NCI-H2227 (cell line): ENCODE measurements around the gene ANKH.

Experiments used
- DNase-seq: peaks from one replicate; lab custom pipeline; 2025; ENCODE audit not compliant: unreplicated experiment; lab: John Stamatoyannopoulos, UW

Gene ANKH

DNA sequence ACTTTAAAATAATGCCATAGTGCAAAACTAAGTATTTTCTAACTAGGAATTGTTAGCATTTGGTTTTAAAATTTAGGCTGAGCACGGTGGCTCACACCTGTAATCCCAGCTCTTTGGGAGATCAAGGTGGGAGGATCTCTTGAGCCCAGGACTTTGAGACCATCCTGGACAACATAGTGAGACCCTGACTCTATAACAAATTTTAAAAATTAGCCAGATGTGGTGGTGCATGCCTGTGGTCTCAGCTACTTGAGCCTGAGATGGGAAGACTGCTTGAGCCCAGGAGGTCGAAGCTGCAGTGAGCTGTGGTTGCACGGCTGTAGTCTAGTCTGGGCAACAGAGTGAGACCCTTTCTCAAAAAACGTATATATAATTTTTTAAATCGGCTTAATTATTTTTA, 202.2 kb downstream of the ANKH start:
- no peak for DNase-seq

DNA sequence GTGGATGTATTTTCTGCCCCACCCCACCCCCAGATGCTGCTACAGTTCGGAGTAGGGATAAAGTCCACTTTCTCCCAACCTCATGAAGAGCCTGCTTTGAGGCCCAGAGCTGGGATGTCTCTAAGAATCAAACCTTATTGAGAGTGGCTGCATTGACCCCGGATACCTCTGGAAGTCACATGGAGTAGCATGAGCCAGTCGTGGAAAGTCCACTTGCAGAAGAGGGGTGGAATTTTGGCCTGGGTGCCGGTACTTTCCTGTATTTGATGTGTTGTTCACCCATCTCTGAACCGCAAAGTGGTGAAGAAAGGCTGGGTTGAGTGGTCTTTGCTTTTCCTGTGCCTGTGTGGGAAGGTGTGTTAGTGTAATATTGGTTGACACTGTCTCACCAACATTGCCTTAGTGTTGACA, 203.4 kb downstream of the ANKH start:
- no peak for DNase-seq

DNA sequence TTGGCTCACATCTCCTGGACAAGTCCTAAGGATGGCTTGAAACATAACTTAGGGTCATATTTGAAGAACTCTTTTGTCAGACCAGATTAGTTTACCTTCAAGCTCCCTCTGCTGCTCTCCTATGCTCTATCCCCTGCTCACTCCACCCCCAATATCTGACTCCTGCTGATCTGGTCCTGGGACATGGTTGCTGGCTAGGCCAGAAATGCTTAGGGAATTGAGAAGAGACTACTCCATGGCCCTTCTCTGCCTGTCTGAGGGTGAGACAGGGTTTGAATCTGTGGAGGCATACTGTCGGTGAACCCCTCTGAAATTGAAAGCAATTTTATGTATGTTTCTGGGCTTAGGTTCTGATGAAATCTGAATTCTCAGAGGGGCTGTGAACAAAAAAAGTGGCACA, 203.8 kb downstream of the ANKH start:
- DNase-seq = no peak

DNA sequence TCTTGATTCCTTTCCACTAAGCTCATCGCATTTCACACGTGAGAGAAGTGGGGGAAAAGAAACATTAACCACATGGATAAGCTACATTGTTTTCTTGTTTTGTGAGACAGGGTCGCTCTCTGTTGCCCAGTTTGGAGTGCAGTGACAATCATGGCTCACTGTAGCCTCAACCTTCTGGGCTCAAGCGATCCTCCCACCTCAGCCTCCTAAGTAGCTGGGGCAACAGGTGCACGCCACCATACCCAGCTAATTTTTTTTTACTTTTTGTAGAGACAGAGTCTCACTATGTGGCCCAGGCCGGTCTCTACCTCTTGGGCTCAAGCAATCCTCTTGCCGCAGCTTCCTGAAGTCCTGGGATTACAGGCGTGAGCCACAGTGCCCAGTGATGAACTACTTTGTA, 204.3 kb downstream of the ANKH start:
- no peak for DNase-seq

DNA sequence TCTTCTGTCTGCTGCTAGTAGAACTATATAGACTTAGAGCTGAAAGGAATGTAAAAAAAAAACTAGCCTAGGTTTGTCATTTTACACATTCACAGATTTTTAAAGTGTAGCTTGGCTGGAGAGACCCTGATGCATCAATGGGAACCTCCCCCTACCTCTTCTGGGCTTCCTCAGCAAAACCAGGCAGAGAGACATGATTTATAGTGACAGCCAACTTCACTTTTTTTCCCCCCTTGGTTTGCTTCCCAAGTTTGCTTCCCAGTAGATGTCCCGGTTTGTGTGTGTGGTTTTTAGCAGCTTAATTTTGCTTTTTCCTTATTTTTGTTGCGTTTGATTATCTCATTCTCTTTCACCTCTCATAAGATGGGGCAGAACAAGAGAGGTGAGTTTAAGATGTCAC, 205.2 kb downstream of the ANKH start:
- no peak for DNase-seq

DNA sequence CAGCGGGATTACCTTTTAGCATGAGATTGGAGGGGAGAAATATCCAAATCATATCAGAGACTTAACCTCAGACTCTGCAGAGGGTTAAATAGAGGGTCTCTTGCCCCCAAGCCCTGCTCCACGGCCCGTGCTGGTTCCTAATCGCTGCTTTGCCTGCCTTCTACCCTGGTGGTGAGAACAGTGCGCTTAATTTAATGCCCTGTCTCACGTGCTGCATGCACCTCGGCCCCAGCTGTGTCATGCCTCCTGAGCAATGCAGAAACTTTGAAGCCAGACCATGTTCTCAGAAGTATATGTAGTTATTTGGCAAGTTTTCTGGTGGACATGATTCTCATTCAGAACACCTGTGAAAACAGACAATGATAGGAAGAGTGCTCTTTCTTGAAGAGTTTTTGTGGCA, 205.6 kb downstream of the ANKH start:
- DNase-seq = peak; percentile 7

DNA sequence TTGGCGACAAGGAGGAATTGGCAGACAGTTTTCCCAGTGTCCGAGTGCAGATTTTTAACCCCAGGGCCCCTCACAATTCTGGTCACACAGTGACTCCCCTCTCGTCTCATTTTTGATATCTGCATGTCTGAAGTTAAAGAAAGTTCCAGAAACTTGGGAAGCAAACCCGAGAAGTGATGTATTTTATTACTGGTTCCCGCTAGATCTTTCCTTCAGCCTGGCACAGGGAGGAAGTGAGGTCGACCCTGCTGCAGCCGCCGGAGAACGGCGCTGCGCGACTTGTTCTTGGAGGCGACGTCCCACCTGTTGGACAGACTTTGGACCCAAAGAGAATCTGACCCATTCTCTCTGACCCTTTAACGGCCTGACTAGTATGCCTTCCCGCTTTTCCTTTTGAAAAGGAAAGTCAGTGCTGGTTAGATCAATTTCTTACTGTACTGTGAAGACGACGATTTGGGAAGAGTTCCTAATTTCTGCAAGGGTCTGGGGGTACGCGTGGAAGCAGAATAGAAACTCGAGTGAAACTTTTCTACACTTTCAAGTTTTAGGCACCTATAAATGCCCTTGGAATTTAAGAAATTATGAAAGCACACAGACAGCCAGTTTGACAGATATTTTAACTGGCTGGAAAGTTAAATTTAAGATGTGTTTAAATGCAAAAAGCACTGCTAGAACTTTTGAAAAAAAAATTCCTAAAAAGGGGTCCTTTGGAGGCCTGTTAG, 206.3 kb downstream of the ANKH start:
- DNase-seq = peak; percentile 44

DNA sequence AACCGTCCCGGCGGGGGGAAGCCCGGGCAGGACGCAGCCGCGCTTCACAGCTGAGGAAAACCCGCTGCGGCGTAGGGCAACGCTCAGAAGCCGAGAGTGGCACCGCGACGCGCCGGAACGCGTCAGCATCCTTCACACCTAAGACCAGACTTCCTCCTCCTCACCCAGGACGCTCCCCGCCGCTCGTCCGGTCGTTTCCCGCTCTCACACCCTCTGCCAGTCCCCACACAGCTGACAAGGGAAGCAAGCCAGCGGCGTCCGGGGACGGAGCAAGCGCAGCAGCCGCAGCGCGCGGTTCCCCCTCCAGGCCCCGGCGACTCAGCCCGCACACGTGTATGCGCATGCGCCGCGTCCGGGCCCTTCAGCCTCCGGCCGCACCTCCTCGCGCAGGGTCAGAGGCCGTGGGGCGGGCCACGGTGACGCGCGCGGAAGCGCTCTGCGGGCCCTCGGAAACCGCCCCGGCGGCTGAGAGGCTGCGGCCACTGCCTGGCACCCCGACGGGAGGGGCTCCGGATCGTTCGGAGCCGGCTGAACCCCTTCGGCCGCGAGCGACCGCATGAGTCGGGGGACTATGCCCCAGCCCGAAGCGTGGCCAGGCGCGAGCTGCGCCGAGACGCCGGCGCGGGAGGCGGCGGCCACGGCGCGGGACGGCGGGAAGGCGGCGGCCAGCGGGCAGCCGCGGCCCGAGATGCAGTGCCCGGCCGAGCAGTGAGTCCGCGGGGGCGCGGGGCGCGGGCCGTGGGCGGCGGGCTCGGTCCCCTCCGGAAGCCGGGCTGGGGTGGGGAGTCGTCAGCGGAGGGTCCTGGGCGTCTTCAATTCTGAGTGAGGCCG, 207.1 kb downstream of the ANKH start, which contains the start of gene OTULIN:
TSS of gene OTULIN (plus strand) at position 449 of the 831 bp plus-strand sequence. CDS start at position 557, 108 bp downstream.
- peak; percentile 94 for DNase-seq

DNA sequence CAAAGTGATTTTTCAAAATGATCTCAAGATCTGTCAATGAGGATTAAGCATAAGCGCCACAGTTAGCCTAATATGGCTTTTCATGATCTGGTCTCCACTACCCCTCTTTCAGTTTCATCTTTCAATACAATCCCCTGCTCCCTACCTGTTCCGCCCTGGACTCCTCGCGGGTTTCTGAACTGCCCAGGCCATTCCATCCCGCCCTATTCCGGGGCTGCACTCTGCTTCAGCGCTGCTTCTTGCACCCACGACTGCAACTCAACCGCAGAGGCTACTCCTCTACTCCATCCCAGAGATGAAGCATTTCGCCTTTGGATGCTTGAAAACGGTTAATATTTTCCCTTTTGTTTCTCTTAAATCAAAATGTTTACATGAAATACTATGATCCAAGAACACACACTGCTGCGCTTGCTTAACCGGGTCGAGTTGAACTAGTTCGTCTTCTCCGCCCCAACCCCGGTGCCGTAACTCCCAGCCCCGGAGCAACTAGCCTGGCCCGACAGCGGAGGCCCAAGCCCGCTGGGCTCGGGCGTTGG, 207.8 kb downstream of the ANKH start:
- DNase-seq = peak; percentile 49

DNA sequence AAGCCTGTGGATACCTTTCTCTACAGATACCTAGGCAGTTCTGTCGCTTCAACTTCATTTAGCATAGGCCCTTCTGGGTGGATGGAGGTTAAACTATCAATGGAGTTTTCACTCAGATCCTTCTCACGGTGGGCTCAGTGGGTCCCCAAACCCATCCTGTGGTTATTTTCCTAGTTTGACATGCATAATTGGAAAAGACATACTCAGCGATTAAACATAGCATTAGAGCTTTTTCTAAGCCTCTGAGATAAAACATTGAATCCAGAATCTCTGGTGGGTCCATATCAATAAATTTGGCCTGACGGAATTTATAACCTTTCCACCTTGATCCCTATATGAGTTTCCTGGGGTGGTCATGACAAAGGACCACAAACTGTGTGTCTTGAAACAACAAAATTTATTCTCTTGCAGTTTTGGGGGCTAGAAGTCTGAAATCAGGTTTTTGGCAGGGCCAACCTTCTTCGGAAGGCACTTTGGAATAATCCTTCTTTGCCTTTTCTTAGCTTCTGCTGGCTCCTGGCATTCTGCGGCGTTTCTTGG, 208.8 kb downstream of the ANKH start:
- DNase-seq = no peak

DNA sequence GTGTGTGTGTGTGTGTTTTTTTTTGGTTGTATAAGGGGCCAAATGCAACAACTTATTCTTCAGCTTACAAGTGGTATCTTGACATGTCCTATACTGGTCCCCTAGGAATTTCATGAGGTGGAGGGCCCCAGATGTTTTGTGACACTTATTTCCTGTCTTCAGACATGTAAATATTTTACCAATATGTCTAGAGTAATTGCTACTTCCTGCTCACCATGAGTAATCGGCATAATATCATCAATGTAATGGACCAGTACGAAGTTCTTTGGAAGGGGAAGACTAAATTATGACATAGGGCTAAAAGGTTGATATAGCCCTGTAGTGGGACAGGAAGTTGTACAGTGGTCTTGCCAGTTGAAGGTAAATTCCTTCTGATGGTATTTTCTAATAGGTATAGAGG, 210.7 kb downstream of the ANKH start:
- no peak for DNase-seq

DNA sequence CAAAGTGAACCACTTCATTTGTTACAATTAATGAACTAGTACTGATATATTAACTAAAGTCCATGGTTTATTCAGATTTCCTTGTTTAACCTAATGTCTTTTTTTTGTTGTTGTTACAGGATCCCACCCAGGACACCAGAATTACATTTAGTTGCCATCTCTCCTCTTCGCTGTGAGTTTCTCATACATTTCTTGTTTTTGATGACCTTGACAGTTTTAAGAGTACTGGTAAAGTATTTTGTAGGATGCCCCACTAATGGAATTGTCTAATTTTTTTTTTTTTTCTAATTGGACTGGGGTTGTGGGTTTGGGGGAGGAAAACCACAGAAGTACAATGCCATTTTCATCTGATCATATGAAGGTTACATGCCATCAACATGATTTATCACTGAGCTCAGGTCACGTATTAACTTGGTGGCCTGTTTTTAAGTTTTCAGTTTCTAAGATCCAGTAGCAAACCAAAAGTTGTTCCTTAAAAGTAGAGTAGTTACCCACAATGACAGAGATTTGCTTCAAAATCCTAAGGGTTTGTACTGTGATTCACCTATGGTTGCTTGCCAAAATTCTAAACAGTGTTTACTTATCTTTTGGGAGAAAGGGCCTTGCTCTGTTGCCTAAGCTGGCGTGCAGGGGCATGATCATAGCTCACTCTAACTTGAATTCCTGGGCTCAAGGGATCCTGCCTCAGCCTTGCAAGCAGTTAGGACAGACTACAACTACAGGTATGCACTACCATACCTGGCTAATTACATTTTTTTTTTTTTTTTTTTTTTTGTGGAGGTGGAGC, 211.6 kb downstream of the ANKH start:
- no peak for DNase-seq

DNA sequence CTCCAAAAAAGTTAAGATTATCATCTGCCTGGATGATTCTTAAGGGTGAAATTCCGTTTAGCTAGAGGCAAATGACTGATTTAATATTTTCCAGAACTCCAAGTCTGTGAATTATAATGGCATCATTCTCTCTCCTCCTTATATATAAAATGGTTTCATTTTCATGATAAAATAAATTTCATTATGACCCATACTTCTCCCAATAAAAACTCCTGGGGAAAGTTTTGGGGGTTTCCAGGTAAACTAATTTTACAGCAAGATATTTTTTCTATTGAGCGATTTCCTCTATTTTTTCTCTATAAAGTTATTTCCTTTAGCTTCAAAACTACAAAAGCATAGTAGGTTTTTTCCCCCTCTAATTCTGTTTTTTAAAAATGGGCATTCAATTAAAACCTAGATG, 214.7 kb downstream of the ANKH start:
- no peak for DNase-seq

DNA sequence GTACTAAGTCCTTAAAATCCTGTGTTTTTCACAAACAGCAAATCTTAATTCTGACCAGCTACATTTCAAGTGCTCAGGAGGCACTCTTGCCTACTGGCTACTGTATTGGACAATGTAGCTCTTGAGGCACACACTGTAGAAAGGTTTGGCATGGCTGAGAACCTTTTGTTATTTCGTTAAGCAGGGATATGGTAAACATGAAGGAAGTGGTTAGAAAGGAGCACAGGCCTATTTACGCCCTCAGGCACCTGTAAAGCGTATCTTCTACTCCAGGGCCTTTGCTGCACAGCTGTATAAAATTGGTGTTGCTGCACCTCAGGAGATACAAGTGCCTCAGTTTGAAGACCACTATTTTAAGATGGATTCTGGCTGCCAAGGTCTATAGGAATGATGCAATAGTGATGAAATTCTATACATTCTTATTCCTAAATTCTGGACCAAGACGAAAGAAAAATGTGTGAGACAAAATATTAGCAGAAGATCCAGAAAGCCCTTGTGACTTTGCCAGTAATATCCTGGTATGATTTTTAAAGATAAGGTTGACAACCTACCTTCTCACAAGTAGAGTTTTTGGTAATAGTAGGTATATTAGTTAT, 216.3 kb downstream of the ANKH start:
- DNase-seq = no peak
